ENCODE data around the gene ZNF213. TPM values are rescaled to one million over a fixed set of nuclear protein-coding genes. Genes with fewer than 3 reads are reported as not detected.
A peak's percentile ranks its signal among the peaks of the same experiment; 100 is the strongest.

ZNF213 gene
- total RNA-seq, 1 experiment from 2014 or later, result 5.3 TPM

GRCh38 chr16:3155181-3155580 is 20.4 kb downstream of the ZNF213 start:
- TF ChIP-seq CTCF (IDR thresholded peaks at IDR 0.05; ENCODE audit: insufficient read depth in 1 of 2, low read depth in 1 of 2, low read length in 1 of 2, severe bottlenecking in 1 of 2, unreplicated experiment in 1 of 2), result no peak
- peaks cover 5% of the 10 kb centered on the region for H3K27me3 Mint-ChIP-seq (ENCODE audit: insufficient read depth, unreplicated experiment)
- ChIA-PET CTCF (no interaction called here), POLR2A (no interaction called here)
- no peak overlapping the region for H3K27ac Mint-ChIP-seq (ENCODE audit: unreplicated experiment)
- no peak for DNase-seq
- intact Hi-C loops (cut with micrococcal nuclease; ENCODE audit: unreplicated experiment), result no loop called here
- no peak overlapping the region for H3K4me3 ChIP-seq (ENCODE audit: low read depth, low read length)
- no peaks in the 10 kb centered on the region for H3K9me3 Mint-ChIP-seq (ENCODE audit: unreplicated experiment)
- H3K4me3 Mint-ChIP-seq (ENCODE audit: unreplicated experiment), result no peak overlapping the region
- H3K27me3 ChIP-seq (replicated peaks; ENCODE audit: control insufficient read depth, insufficient read depth, low read length), result no peaks in the 10 kb centered on the region
- H3K4me1 Mint-ChIP-seq (ENCODE audit: low read depth, unreplicated experiment), result peaks cover 8% of the 10 kb centered on the region
- BruUV-seq (replicated peaks), result no TSS peak
- no peaks in the 10 kb centered on the region for H3K4me1 ChIP-seq
- H3K9me3 ChIP-seq, result no peaks in the 10 kb centered on the region
- H3K36me3 Mint-ChIP-seq (ENCODE audit: insufficient read depth, unreplicated experiment), result peaks cover 50% of the 10 kb centered on the region
- H3K36me3 ChIP-seq (ENCODE audit: control insufficient read depth, insufficient read depth, low read length), result no peaks in the 10 kb centered on the region

GRCh38 chr16:3155972-3156371 is 21.1 kb downstream of the ZNF213 start:
- Mint-ChIP-seq H3K9me3 (ENCODE audit: unreplicated experiment) (no peaks in the 10 kb centered on the region), H3K4me3 (ENCODE audit: unreplicated experiment) (no peak overlapping the region), H3K27me3 (ENCODE audit: insufficient read depth, unreplicated experiment) (peaks cover 5% of the 10 kb centered on the region), H3K27ac (ENCODE audit: unreplicated experiment) (no peak overlapping the region), H3K36me3 (ENCODE audit: insufficient read depth, unreplicated experiment) (peaks cover 42% of the 10 kb centered on the region), H3K4me1 (ENCODE audit: low read depth, unreplicated experiment) (peaks cover 8% of the 10 kb centered on the region)
- no peak for TF ChIP-seq CTCF (IDR thresholded peaks at IDR 0.05; ENCODE audit: insufficient read depth in 1 of 2, low read depth in 1 of 2, low read length in 1 of 2, severe bottlenecking in 1 of 2, unreplicated experiment in 1 of 2)
- no peaks in the 10 kb centered on the region for H3K9me3 ChIP-seq
- no peaks in the 10 kb centered on the region for H3K27me3 ChIP-seq (replicated peaks; ENCODE audit: control insufficient read depth, insufficient read depth, low read length)
- no peak for DNase-seq
- H3K36me3 ChIP-seq (ENCODE audit: control insufficient read depth, insufficient read depth, low read length), result no peaks in the 10 kb centered on the region
- no peak overlapping the region for H3K4me3 ChIP-seq (ENCODE audit: low read depth, low read length)
- ChIA-PET CTCF (no interaction called here), POLR2A (no interaction called here)
- intact Hi-C loops (cut with micrococcal nuclease; ENCODE audit: unreplicated experiment), result no loop called here
- no peaks in the 10 kb centered on the region for H3K4me1 ChIP-seq
- no TSS peak for BruUV-seq (replicated peaks)

DNA sequence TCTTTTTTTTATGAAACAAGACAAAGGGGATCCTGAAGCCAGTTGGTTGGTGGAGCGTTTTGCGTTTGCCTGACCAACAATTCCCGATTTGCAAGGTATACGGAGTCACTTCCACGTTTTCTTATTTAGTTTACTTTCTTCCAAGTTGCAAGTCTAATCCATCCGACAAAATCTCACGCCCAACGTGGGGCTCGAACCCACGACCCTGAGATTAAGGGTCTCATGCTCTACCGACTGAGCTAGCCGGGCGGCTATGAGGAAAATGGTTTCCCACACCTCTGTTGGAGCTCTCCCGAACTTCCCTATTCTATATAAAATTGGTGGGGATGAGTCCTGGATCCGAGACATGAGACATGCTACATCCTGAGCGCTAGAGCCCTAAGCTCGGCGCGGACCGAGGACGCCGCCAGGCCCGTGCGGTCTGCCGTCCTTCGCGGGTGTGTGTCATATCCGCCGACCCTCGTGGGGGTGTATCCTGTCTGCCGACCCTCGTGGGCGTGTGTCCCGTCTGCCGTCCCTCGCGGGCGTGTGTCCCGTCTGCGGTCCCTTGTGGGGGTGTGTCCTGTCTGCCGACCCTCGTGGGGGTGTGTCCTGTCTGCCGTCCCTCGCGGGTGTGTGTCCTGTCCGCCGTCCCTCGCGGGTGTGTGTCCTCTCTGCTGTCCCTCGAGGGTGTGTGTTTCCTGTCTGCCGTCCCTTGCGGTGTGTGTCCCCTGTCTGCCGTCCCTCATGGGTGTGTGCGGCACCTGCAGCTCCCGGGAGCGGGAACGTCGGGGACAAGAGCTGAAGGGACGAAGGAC is 22.6 kb downstream of the ZNF213 start:
- DNase-seq, result peak; percentile 83
- BruUV-seq (replicated peaks), result TSS peak; percentile 91

More for the DNA sequence above, 22.6 kb downstream of the ZNF213 start:
- no peaks in the 10 kb centered on the region for H3K4me1 ChIP-seq
- no peaks in the 10 kb centered on the region for H3K27me3 ChIP-seq (replicated peaks; ENCODE audit: control insufficient read depth, insufficient read depth, low read length)
- H3K36me3 ChIP-seq (ENCODE audit: control insufficient read depth, insufficient read depth, low read length), result no peaks in the 10 kb centered on the region
- intact Hi-C loops (cut with micrococcal nuclease; ENCODE audit: unreplicated experiment), result loop anchor here (1.0 kb wide), 1 partner anchor 7 kb away; no protein-coding TSS in a partner anchor
- no peaks in the 10 kb centered on the region for H3K9me3 Mint-ChIP-seq (ENCODE audit: unreplicated experiment)
- H3K9me3 ChIP-seq, result no peaks in the 10 kb centered on the region
- peak overlapping the region; percentile 91 for H3K27ac Mint-ChIP-seq (ENCODE audit: unreplicated experiment)
- H3K27me3 Mint-ChIP-seq (ENCODE audit: insufficient read depth, unreplicated experiment), result peaks cover 4% of the 10 kb centered on the region
- peak overlapping the region; percentile 93 for H3K4me3 Mint-ChIP-seq (ENCODE audit: unreplicated experiment)
- peak overlapping the region; percentile 49 for H3K4me3 ChIP-seq (ENCODE audit: low read depth, low read length)
- peaks cover 33% of the 10 kb centered on the region for H3K36me3 Mint-ChIP-seq (ENCODE audit: insufficient read depth, unreplicated experiment)
- TF ChIP-seq CTCF (IDR thresholded peaks at IDR 0.05; ENCODE audit: insufficient read depth in 1 of 2, low read depth in 1 of 2, low read length in 1 of 2, severe bottlenecking in 1 of 2, unreplicated experiment in 1 of 2), result no peak
- ChIA-PET POLR2A (interaction anchor here (0.8 kb wide), 1 partner anchor 23 kb away, joined by 3 read pairs; the partner anchor contains the start of gene ZNF213), CTCF (interaction anchor here (0.5 to 2.0 kb wide), 5 partner anchors 7 to 126 kb away, joined by 3 to 16 read pairs (median 3); no protein-coding TSS in a partner anchor)
- H3K4me1 Mint-ChIP-seq (ENCODE audit: low read depth, unreplicated experiment), result peaks cover 5% of the 10 kb centered on the region
